GM13977 (cell line): ENCODE data around the gene FCAMR.

Experiments
- DNase-seq: peaks from one replicate; pipeline ENCODE4 v3.0.0; 2012; ENCODE audit warnings: low spot score
- CTCF ChIP-seq: IDR thresholded peaks from 2 replicates; pipeline ENCODE4 v1.5.1; 2012; ENCODE audit warnings: mild to moderate bottlenecking, control low read depth; ENCODE audit not compliant: insufficient read depth; ENCODE audit errors: extremely low read depth, missing control alignments
- in situ Hi-C: fragments of 300-500 bp; cut with MboI; formaldehyde crosslinking; loops from one replicate; pipeline ENCODE4 v1.12.0; 2022; ENCODE audit warnings: low sequenced_read_pairs, low pct_unique_long_range_greater_than_20kb, mixed read lengths, inconsistent platforms; ENCODE audit not compliant: unreplicated experiment

Gene FCAMR

DNA sequence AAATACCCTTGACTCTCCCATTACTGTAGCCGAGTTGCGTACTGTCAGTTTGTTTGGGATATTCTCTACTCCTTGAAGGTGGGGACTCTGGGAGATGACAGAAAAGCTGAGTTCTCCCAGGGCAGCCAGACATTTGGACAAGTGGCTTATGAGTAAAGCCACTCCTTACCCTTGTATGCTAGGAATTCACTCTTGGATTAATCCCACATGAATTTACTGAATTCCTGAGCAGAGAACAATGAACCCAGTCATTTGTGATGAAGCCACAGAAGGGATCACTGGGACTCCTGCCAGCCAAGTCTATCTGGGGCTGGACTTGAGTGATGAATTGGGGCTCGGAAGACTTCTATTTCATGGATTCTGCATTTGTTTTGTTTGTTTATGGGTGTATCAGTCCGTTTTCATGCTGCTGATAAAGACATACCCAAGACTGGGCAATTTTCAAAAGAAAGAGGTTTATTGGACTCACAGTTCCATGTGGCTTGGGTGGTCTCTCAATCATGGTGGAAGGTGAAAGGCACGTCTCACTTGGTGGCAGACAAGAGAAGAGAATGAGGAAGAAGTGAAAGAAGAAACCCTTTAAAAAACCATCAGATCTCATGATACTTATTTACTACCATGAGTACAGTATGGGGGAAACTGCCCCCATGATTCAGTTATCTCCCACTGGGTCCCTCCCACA, 37.2 kb upstream of the FCAMR start:
- no peak for TF ChIP-seq CTCF
- DNase-seq: no peak
- in situ Hi-C loops: no loop called here

DNA sequence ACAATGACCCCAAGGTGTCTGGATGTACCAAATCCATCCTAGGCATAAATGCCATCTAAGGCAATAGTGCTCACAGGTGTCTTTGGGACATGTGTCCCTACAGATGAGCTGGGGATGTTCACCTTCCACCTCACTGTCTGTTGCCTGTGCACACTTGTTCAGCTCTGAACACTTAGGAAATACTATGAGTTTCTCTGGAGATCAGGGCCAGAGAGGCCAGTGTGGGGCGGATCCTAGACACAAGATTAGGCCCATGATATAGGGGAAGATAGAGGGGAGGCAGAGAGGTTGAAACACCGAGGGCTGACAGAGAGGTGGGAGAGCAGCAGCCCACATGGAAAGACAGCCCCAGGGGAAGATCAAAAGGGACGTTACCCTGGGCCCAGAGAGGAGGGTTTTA, 36.7 kb upstream of the FCAMR start:
- TF ChIP-seq CTCF: no peak
- in situ Hi-C loops: no loop called here
- DNase-seq: no peak

- no peak for TF ChIP-seq CTCF
- DNase-seq: no peak
- in situ Hi-C loops: no loop called here
Measured at GRCh38 chr1:207006083-207006482, 35.8 kb upstream of the FCAMR start.

GRCh38 chr1:207004931-207005830, 34.9 kb upstream of the FCAMR start:
- DNase-seq: peak; percentile 51
- in situ Hi-C loops: no loop called here
- peak; percentile 91 for TF ChIP-seq CTCF

DNA sequence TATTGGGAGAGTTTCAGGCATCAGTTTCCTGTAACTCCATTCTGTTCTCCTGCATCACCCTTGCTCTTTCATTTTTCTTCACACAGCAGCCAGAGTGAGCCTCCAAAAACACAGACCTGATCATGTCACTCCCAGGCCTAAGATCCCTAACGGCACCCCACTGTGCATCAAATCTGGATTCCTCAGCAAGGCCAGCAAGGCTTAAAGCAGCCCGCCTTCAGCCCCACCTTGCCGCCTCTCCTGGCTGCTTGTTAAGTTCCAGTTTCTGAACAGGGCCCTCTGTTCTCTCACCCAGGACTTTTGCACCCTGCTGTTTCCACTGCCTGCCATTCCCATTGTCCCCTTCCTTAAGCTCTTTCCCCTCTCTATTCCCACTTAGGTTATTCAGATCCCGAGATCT, 33.0 kb upstream of the FCAMR start:
- in situ Hi-C loops: no loop called here
- no peak for DNase-seq
- TF ChIP-seq CTCF: no peak

DNA sequence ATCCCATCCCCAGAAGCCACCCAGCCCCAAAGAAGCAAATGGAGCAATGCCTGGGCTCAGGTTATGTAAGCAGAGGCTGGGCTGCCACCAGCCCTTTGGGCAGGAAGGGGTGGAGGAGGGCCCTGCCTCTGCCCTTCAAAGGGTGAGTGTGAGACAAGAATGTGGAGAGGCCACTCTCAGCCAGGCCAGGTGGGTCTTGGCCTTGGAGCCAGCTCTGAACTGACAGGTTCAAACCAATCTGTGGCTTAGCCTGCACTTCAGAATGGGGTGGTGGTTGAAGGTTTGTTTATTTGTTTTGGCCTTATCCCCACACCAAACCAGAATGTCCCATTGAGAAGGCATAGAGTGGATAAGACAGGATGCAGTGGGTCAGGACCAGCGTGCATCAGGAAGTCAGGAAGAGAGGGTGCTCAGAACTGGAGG, 32.5 kb upstream of the FCAMR start:
- no peak for DNase-seq
- TF ChIP-seq CTCF: no peak
- in situ Hi-C loops: no loop called here
